HG03280 (cell line): ENCODE measurements around the gene CDH4.
"Not testable (repeated sequence)": the region's sequence is repeated elsewhere in the genome, so short reads cannot be mapped to it uniquely, and the experiment has no call there.

Experiments used
- ATAC-seq: cut with Tn5 transposase; IDR thresholded peaks from one replicate; pipeline ENCODE4 v1.9.1; 2021; ENCODE audit warnings: mild to moderate bottlenecking, moderate library complexity; ENCODE audit not compliant: unreplicated experiment

Gene CDH4

DNA sequence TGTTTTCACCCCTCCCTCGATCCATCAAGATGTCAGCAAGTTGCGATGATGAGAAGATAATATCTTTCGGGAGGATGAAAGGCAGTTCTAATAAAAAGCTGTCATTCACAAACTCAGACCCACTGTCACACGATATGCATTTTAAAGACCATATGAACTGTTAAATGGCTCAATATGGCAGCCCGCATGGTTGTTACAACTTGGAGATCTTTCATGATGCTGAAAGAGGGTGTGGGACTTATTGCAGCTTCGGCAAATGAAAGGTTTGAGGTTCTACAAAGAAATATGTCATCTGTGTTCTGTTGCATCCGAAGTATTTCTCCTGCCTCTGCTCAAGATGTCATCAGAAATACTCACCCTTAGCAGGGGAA lies 128.5 kb downstream of the CDH4 start:
- ATAC-seq, result no peak

GRCh38 chr20:61382194-61382593 lies 130.1 kb downstream of the CDH4 start:
- no peak for ATAC-seq

- ATAC-seq, result no peak
Observed at GRCh38 chr20:61385296-61385695, 133.2 kb downstream of the CDH4 start.

- ATAC-seq, result no peak
Observed at GRCh38 chr20:61385731-61386130, 133.7 kb downstream of the CDH4 start.

DNA sequence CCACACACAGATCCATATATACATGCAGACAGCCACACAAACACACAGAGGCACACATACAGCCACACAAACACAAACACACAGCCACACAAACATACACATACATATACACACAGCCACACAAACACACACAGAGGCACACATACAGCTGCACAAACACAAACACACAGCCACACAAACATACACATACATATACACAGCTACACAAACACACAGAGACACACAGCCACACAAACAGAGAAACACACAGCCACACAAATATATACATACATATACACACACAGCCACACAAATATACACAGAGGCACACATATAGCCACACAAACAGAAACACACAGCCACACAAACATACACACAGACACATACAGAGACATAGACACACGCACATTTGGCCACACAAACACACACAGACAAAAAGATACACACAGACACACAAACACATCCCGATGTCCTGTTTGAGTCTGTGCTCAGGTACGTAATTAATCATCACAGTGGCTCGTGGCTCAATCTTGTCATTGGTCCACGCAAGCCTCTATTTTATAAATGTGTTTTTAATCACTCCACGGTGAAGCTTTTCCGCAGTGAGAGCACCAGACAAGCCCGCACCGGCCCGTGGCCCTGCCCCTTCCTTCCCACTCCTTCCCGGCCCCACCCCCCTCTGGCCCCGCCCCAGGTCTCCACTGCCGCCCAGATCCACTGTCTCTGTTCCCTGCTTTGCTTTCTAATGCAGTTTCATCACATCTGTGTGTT lies 135.3 kb downstream of the CDH4 start:
- no peak for ATAC-seq

GRCh38 chr20:61387954-61388348 lies 135.9 kb downstream of the CDH4 start:
- ATAC-seq, result no peak

GRCh38 chr20:61389077-61389476 lies 137.0 kb downstream of the CDH4 start:
- no peak for ATAC-seq

- no peak for ATAC-seq
Observed at GRCh38 chr20:61391185-61391584, 139.1 kb downstream of the CDH4 start.

GRCh38 chr20:61391812-61392520 lies 139.9 kb downstream of the CDH4 start:
- ATAC-seq, result no peak

- no peak for ATAC-seq
Observed at GRCh38 chr20:61394088-61394799, 142.2 kb downstream of the CDH4 start.

- ATAC-seq, result no peak
Observed at GRCh38 chr20:61396262-61396848, 144.3 kb downstream of the CDH4 start.

DNA sequence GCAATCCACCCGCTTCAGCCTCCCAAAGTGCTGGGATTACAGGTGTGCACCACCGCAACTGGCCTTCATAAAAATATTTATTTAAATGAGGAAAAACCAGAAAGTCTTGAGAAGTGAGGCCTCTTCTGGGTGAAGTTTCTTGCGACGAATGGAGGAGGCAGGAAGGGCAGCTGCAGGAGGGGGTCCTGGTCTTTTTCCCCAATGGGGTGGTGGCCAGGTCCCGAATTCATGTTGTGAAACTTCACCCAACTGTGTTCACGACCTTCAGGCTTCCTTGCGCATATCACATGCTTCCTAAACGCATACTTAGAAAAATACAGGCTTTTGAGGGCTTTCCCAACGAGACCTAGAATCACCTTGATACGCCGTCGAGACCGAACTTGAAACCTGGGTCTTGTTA lies 145.1 kb downstream of the CDH4 start:
- ATAC-seq, result no peak

GRCh38 chr20:61397790-61398189 lies 145.7 kb downstream of the CDH4 start:
- ATAC-seq, result no peak

GRCh38 chr20:61399433-61399832 lies 147.4 kb downstream of the CDH4 start:
- ATAC-seq, result no peak

GRCh38 chr20:61400499-61400898 lies 148.4 kb downstream of the CDH4 start:
- ATAC-seq, result no peak

DNA sequence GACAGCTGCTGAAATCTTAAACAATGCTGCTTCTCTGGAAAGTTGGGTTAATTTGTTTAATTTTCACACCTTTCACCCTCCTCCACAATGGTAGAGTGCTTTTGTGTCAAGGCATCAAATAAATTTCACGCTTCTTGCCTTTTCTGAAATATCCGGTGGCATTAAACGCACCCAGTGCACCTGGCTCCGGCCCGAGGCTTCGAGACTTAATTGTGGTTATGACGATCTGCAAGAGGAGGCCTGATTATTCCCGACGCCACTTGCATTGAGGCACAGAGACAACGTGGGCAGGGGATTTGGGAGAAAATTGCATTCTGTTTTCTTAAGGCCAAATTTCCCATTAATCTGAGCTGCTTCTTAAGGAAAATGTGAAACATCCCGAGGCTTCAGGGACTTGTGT lies 152.2 kb downstream of the CDH4 start:
- ATAC-seq, result no peak

GRCh38 chr20:61405007-61405406 lies 152.9 kb downstream of the CDH4 start:
- no peak for ATAC-seq

- not testable (repeated sequence) for ATAC-seq
Observed at GRCh38 chr20:61406773-61407172, 154.7 kb downstream of the CDH4 start.

GRCh38 chr20:61407561-61407960 lies 155.5 kb downstream of the CDH4 start:
- ATAC-seq, result no peak

GRCh38 chr20:61408951-61409740 lies 157.1 kb downstream of the CDH4 start:
- ATAC-seq, result no peak

DNA sequence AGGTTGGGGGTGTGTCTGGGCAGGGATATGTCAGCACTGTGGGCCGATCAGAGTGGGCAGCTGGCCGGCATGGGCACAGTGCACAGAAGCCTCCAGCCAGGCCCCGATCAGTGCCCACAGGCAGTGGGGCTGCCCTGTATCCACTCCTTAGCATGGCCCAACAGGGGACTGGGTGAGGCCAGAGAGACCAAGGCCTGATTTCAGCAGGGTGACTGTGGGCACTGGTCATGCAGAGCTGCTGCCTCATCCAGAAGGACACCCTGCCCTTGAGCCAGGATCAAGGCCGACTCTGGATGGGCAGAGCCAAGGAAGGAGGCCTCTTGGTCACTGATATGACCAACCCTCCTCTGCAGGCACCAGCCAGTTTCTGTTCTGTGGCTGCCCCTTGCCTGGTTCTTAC lies 159.7 kb downstream of the CDH4 start:
- ATAC-seq, result no peak
